Measurements from ENCODE around the gene MTCL1. TPM values are rescaled to one million over a fixed set of nuclear protein-coding genes. Genes with fewer than 3 reads are reported as not detected.

MTCL1 gene
- total RNA-seq, 2 donors from 2014 or later, result 5.4 to 7.2 TPM

GRCh38 chr18:8659609-8660242 lies 45.6 kb upstream of the MTCL1 start:
- Histone ChIP-seq H3K9me3 (no peaks in the 10 kb centered on the region), H3K4me3 (no peak overlapping the region), H3K27ac (no peak overlapping the region), H3K4me1 (no peaks in the 10 kb centered on the region), H3K27me3 (no peaks in the 10 kb centered on the region), H3K36me3 (no peaks in the 10 kb centered on the region)
- TF ChIP-seq CTCF (IDR thresholded peaks at IDR 0.05), result no peak
- no peak for DNase-seq (ENCODE audit: low spot score)

DNA sequence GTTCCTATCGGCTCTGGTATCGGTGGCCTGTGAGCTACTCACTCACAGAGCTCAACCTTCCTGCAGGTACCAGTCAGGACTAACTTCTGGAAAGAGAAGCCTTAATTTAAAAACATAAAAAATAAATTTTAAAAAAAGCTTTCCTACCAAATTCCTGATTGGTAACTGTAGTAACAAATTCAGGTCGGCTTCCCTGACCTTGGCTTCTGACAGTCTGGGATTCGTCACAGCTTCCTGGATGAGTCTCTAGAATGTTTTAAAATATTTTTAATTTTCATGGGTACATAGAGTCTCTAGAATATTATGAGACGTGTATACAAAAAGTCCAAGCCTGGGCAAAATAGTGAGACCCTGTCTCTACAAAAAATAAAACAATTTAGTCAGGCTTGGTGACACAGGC lies 45.0 kb upstream of the MTCL1 start:
- no peak for DNase-seq (ENCODE audit: low spot score)
- Histone ChIP-seq H3K4me3 (no peak overlapping the region), H3K27ac (no peak overlapping the region), H3K4me1 (no peaks in the 10 kb centered on the region), H3K9me3 (no peaks in the 10 kb centered on the region), H3K27me3 (no peaks in the 10 kb centered on the region), H3K36me3 (no peaks in the 10 kb centered on the region)
- TF ChIP-seq CTCF (IDR thresholded peaks at IDR 0.05), result no peak

DNA sequence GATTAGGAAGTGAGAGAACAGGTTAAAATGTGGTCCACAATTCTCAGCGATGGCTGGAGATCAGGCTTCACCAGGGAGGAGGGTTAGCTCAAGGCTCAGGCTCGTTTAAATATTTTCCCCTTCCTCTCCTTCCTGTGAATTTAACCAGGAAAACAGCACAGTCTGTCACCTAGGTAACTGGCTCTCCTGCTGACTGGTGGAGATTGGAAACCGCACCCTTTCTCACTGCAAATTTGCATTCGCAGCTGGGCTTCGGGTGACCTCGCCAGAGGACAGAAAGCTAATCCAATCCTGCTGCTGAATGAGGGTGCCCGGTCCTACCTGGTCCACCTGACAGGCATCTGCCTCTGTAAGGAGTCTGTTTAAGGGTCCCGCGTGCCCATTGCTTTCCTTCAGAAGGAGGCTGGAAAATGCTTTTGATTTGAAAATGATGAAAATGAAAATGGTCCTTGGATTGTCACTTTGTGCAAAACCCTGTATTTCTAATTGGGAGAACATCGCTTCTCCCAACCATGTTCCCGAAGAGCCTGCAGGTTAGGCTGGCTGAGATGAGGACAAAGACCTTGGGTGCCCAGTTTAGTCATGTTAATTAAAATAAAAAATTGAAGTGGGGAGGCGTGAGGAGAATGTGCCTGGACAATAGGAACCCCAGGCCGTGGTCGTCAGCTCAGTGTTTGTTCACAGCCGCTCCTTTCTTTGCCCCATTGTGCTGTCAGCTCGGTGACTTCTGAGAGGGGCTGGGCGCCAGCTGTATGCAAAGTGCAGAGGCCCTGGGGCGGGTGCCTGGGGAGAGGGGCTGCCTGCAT lies 43.4 kb upstream of the MTCL1 start:
- H3K4me1 ChIP-seq, result no peaks in the 10 kb centered on the region
- H3K27ac ChIP-seq, result no peak overlapping the region
- no peak for DNase-seq (ENCODE audit: low spot score)

GRCh38 chr18:8662560-8663255 lies 42.6 kb upstream of the MTCL1 start:
- Histone ChIP-seq H3K4me3 (no peak overlapping the region), H3K27ac (no peak overlapping the region), H3K36me3 (no peaks in the 10 kb centered on the region), H3K9me3 (no peaks in the 10 kb centered on the region), H3K4me1 (no peaks in the 10 kb centered on the region), H3K27me3 (no peaks in the 10 kb centered on the region)
- TF ChIP-seq CTCF (IDR thresholded peaks at IDR 0.05), result no peak
- DNase-seq (ENCODE audit: low spot score), result no peak

More for the DNA sequence above, 43.4 kb upstream of the MTCL1 start:
- no peaks in the 10 kb centered on the region for H3K36me3 ChIP-seq
- no peaks in the 10 kb centered on the region for H3K9me3 ChIP-seq
- no peaks in the 10 kb centered on the region for H3K27me3 ChIP-seq
- no peak for TF ChIP-seq CTCF (IDR thresholded peaks at IDR 0.05)
- no peak overlapping the region for H3K4me3 ChIP-seq

DNA sequence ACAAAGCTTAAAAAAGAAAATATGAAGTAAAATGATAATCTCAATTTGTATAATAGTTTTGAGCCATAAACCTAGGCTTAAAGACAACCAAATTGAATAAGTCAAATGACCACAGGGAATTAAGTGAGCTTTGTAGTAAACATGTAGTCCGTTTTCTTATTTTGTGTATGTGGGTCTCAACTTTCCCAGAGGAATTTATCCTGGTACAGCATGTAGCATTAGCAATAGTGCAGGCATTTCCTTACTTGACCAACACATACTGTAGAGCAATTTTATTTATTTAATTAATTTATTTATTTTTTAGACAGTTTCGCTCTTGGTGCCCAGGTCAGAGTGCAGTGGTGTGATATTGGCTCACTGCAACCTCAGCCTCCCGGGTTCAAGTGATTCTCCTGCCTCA lies 37.5 kb upstream of the MTCL1 start:
- no peaks in the 10 kb centered on the region for H3K36me3 ChIP-seq
- no peaks in the 10 kb centered on the region for H3K27me3 ChIP-seq

More for the DNA sequence above, 37.5 kb upstream of the MTCL1 start:
- Histone ChIP-seq H3K9me3 (no peaks in the 10 kb centered on the region), H3K27ac (no peak overlapping the region), H3K4me3 (no peak overlapping the region), H3K4me1 (no peaks in the 10 kb centered on the region)
- DNase-seq (ENCODE audit: low spot score), result no peak
- no peak for TF ChIP-seq CTCF (IDR thresholded peaks at IDR 0.05)
